GM12872 (cell line): ENCODE data around the gene STXBP4.

Source experiments
- TF ChIP-seq, protein P1 (sequence below): IDR thresholded peaks from 3 replicates; pipeline ENCODE4 v1.5.1; 2011; ENCODE audit warnings: low read depth, mild to moderate bottlenecking, low read length, moderate library complexity; ENCODE audit not compliant: insufficient read depth

Gene STXBP4

DNA sequence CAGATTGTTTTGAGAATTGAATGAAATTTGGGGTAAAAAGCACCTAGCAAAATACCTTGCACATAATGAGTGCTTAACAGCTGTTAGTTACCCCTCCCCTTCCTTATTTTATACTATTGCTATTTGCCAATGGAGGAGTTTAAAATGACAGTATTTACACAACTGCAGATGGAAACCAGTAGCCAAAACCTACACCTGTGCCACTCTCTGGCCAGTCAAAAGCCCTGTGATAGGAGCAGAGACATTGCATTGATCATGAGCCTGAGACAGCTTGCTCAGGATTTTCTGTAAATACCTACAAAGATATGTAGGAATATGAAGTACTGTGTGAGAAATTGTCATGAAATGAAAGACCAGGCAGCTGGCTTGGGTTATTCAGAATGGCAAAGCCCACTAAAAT lies 180.9 kb downstream of the STXBP4 start:
- TF ChIP-seq, protein P1, sequence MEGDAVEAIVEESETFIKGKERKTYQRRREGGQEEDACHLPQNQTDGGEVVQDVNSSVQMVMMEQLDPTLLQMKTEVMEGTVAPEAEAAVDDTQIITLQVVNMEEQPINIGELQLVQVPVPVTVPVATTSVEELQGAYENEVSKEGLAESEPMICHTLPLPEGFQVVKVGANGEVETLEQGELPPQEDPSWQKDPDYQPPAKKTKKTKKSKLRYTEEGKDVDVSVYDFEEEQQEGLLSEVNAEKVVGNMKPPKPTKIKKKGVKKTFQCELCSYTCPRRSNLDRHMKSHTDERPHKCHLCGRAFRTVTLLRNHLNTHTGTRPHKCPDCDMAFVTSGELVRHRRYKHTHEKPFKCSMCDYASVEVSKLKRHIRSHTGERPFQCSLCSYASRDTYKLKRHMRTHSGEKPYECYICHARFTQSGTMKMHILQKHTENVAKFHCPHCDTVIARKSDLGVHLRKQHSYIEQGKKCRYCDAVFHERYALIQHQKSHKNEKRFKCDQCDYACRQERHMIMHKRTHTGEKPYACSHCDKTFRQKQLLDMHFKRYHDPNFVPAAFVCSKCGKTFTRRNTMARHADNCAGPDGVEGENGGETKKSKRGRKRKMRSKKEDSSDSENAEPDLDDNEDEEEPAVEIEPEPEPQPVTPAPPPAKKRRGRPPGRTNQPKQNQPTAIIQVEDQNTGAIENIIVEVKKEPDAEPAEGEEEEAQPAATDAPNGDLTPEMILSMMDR, result no peak

DNA sequence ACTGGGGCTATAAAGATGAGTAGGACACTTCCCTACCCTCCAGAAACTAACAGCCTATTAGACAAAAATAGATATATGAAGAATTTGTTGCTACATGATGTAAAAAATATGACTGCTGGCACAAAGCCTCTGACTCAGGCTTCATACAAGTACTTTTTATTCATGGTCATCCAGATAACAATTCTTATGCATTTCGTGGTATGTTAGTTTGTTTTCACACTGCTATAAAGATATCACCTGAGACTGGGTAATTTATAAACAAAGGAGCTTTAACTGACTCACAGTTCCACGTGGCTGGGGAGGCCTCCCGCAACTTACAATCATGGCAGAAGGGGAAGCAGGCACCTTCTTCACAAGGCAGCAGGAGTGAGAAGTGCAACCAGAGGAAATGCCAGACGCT lies 183.7 kb downstream of the STXBP4 start:
- TF ChIP-seq, protein P1, result no peak

DNA sequence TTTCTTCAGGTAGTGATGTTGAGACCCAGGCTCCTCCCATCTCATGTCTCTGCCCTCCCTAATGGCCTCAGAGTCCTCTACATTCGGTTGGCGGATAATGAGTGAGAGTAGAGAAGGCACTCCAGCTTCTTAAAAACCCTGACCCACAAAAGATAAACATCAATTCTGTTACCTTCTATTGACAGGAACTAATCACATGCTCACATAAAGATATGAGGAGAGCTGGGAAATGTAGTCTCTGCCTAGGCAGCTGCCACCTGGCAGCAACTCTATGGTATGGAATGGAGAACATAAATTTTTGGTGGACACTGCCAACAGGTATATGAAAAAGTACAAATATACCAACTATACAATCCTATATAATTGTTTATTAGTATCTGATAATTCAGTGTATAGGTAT lies 185.5 kb downstream of the STXBP4 start:
- TF ChIP-seq, protein P1, result no peak

DNA sequence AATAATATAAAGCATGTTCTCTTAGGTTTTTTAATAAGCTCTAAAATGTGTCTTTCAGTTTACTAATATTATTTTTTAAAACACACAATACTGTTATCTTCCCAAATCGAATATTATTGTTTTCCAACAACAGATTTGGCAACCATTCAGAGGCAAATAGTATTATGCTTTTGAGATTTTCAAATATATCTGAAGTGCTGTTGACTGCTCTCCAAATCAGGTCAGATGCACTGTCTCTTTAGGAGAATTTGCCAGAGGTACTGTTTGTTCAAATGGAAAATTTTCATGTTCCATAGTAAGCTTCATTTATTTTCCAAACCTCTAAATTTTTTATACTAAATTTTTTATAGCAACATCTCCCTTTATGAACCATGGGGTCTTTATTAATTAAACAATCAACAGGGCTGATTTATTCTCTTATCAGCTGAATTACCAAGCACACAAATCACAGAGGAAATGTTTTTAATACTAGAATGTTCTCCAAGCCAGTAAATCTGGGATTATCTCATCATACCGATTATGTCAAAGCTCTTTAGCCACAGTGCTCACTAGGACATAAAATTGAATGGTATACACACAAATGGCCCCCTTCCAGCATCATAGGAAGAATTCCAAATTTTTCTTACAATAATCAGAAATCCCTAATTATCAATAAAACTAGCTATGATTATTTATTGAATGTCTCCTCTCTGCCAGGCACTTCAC lies 187.4 kb downstream of the STXBP4 start:
- TF ChIP-seq, protein P1, result no peak

DNA sequence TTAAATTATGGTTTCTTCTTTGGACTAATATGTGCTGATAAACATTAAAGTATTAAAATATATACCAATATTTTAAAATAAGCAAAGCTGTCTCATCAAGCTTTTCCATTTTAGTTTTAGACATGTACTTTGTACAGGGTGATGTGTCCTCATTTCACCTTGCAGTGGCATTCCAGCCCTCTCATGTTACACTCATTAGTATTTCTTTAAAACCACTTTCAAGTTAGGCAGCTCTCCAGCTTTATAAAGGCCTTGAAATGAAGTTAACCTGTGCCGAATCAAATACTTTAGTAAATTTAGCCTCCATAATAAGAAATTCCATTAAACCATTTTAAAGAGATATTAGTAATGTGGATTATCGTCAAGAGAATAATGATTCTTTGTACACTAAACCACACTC lies 188.6 kb downstream of the STXBP4 start:
- TF ChIP-seq, protein P1, result no peak

DNA sequence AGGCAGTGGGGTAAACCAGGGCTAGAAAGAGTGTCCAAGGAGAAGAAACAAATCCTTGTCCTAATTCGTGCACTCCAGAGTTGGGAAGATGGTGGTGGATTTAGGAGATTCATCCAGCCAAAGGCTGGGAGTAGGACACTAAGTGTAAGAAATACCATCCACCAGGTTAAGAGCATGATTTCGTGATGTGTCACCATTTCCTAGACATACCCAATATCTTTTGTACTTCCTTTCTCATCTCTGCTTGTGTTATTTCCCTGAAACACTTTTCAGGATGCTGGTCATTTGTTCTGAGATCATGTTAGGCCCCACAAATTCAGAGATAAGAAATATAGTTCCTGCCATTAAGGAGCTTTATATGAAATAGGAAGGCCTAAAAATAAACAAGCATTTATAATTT lies 189.9 kb downstream of the STXBP4 start:
- TF ChIP-seq, protein P1, result no peak

DNA sequence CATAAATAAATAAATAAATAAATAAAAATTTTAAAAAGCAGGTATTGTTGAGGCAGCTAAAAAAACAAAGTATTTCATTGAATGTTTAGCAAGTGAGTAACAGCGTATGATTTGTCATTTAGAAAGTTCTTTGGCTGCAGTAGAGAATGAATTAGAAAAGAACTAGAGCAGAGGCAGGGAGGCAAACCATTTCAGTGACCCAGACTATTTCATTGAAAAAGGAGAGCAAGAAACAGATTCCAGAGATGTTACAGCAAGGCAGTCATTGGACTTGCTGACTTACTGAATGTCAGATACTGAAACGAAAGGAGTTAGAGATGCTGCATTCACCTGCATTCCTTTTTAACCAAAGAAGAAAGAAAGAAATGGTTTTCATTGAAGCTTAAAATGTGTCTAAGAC lies 190.7 kb downstream of the STXBP4 start:
- TF ChIP-seq, protein P1, result no peak
